Germinal center (tissue), 1 donor: ENCODE measurements around the gene NTNG2.

Experiments used
- DNase-seq: peaks from one replicate; pipeline ENCODE4 v3.0.0; 2012; ENCODE audit warnings: mixed read lengths, low spot score

The NTNG2 gene

GRCh38 chr9:132201780-132202703 is 40.2 kb downstream of the NTNG2 start:
- DNase-seq, result no peak

DNA sequence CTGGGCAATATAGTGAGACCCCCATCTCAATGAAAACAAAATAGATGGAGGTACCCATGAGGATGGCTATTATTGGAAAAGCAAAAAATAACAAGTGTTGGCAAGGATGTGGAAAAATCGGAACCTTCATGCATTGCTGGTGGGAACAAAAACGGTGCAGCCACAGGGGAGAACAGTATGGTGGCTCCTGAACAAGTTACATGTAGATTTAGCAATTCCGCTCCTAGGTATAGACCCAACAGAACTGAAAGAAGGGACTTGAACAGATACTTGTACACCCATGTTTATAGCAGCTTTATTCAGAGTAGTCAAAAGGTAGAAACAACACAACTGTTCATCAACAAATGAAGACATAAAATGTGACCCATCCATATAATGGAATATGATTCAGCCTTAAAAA is 43.0 kb downstream of the NTNG2 start:
- no peak for DNase-seq

GRCh38 chr9:132207215-132207614 is 45.4 kb downstream of the NTNG2 start:
- DNase-seq, result no peak

DNA sequence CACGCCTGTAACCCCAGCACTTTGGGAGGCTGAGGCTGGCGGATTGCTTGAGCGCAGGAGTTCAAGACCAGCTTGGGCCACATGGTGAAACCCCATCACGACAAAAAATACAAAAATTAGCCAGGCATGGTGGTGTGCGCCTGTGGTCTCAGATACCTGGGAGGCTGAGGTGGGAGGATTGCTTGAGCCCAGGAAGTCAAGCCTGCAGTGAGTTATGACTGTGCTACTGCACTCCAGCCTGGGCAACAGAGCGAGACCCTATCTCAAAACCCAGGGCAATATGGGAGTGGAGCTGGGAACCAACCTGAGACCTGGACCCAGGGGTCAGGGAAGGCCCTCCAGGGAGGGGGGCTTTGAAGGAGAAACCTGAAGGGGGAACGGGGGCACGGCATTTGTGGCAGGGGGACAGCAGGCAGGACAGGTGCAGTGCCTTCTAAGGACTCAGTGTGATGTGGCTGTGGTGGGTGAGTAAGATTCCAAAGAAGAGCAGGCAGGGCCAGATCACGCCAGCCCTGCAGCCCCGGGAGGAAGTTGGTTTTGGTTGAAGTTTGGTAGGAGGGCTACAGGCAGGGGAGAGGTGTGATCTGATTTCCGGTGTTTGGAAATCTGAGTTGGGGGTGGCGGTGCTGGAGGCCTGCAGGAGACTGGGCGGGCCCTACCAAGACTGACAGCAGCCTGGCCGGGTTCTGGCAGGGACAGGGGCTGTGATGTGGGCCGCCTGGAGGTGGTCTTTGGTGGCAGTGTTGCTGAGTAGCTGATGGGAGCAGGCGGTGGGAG is 46.2 kb downstream of the NTNG2 start:
- no peak for DNase-seq

GRCh38 chr9:132209228-132209627 is 47.4 kb downstream of the NTNG2 start:
- no peak for DNase-seq

- no peak for DNase-seq
Observed at GRCh38 chr9:132210472-132211145, 48.8 kb downstream of the NTNG2 start.

DNA sequence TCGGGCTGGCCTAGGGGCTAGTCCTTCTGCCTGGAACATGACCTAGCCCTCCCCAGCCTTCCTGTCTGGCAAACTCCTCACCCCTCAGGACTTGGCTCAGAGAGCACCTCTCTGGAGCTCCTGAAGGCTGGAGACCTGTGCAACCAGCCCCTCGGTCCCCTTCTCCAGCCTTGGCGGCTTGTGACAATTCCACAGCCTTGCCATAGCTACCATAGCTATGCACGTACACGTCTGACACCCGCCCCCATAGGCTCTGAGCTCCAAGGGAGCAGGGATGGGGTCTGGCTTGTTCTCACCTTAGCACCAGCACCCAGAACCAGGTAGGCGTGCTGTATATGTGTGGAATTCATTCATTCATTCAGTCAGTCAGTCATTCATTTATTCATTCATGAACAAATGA is 49.7 kb downstream of the NTNG2 start:
- no peak for DNase-seq

- no peak for DNase-seq
Observed at GRCh38 chr9:132214027-132214622, 52.3 kb downstream of the NTNG2 start.

- no peak for DNase-seq
Observed at GRCh38 chr9:132216861-132217619, 55.2 kb downstream of the NTNG2 start.

GRCh38 chr9:132218208-132218607 is 56.4 kb downstream of the NTNG2 start:
- no peak for DNase-seq

DNA sequence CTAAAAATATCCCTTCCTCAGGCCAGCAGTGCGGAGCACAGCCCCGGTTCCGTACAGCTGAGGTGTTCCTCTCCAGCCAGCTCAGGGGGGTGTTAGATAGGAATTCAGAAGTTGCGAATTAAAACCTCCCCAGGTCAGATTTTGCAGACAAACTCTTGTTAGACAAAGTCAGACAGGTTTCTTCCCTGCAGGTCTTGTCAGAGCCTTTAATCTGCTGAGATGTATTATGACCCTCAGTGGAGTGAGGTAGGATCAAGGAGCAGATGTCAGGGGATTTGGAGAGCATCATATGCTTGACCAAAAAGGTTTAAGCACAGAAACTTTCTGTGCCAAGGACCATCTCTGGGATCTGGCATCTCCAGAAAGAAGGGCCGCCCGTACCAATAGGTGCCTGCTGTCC is 60.1 kb downstream of the NTNG2 start:
- no peak for DNase-seq

DNA sequence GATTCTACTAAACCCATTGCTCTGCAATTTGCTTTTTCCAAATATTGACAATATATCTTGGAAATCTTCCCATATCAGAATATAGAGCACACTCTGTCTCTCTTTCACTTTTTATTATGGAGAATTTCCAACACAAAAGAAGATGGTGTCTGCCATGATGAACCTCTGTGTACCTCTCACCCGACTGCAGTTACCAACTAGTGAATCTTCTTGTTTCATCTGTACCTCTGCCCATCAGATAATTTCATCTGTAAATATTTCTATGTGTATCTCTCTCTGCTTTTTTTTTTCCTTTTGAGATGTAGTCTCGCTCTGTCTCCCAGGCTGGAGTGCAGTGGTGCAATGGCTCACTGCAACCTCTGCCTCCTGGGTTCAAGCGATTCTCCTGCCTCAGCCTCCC is 62.8 kb downstream of the NTNG2 start:
- no peak for DNase-seq

- DNase-seq, result no peak
Observed at GRCh38 chr9:132226571-132227430, 64.9 kb downstream of the NTNG2 start.

GRCh38 chr9:132228062-132228461 is 66.2 kb downstream of the NTNG2 start:
- DNase-seq, result no peak

DNA sequence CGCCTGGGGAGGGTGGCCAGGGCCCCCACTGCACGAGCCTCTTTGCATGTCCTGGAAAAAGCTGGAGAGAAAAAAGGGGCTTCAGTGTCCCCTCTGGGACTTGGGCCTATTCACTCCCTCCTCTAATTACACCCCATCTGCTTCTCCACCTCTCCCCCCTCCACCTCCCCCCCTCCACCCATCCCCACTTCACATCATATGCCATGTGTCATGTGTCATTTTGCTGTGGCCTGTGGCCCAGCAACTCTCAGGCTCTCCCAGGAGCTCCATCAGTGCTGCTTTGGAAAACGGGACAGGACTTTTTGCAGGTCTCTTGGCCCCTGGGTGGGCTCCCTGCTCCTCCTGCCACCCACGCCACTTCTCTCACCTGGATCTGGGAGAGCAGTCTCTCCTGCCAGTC is 68.7 kb downstream of the NTNG2 start:
- no peak for DNase-seq

DNA sequence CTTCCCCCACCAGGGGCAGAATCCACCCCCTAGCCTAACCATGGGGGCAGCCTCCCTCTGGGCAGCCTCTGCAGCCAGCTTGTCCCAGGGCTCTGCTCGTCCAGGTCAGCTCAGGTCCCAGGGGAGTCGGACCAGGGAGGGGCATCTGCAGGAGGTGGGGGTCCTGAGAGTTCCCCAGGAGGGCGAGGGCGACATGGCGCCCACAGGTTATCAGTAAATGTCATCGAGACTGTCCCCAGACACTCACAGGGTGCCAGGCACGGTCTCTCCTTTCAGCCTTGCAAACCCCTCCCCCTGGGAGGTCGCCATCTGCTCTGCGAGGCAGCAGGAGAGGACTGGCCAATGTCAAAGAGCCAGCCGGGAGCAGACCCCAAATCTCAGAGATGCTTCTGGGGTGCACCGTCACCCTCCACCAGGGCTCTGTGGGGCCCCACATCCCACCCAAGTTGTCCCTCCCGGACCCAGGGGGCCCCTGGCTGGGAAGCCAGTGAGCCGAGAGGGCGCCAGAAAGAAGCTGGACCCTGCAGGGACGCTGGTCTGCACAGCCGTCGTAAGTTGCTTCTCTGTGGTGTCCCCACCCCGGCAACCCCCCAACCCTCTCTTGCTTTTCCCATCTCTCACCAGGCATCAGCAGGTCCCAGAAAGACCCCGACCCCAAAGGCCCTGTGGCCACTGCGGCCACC is 69.3 kb downstream of the NTNG2 start:
- no peak for DNase-seq

- DNase-seq, result no peak
Observed at GRCh38 chr9:132232522-132232921, 70.7 kb downstream of the NTNG2 start.

GRCh38 chr9:132233138-132233537 is 71.3 kb downstream of the NTNG2 start:
- DNase-seq, result no peak

DNA sequence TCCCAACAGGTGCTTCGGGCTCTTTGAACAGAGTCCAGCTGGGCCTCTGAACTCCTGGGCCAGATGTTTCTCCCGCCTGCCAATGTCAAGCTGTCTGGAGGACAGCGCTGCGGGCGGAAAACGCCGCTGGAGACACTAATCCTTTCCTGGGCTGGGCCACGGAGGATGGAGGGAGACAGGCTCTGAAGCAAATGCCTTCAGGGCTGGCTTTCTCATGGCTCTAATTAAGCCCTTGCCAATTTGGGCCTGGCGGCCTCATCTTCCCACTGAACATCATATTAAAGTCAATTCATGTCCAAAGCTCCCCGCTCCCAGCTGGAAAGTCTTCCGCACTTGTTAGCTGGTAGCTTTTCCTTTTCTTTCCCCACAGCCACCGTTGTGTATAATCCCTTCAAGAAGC is 72.7 kb downstream of the NTNG2 start:
- DNase-seq, result no peak

- DNase-seq, result no peak
Observed at GRCh38 chr9:132235125-132235524, 73.3 kb downstream of the NTNG2 start.
